Stimulated activated CD8-positive, alpha-beta memory T cell treated with anti-CD3 and anti-CD28 coated beads, Interleukin-7, amount 100 ng/mL, for 4 hours (primary cell): ENCODE results near the gene PAEP.
"Not testable (repeated sequence)": the region's sequence is repeated elsewhere in the genome, so short reads cannot be mapped to it uniquely, and the experiment has no call there.

Experiments
- DNase-seq, 2 donors: peaks; one replicate each; pipeline ENCODE4 v3.0.0-alpha.2; 2020; ENCODE audit warnings: low read depth in 2 of 2

PAEP gene

GRCh38 chr9:135561391-135562234 is at the start of gene PAEP:
PAEP (plus strand) TSS chr9:135561756.
- no peak for DNase-seq

DNA sequence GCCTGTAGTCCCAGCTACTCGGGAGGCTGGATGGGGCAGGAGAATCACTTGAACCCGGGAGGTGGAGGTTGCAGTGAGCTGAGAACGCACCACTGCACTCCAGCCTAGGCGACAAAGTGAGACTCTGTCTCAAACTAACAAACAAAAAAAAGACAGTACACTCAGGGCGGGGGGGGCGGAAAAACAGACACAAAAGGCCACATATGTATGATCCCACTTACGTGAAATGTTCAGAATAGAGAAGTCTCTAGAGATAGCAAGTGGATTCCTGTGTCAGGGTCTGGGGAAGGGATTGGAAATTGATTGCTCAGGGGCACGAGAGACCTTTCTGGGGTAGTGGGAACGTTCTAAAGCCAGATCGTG is 49.3 kb upstream of the PAEP start:
- no peak for DNase-seq

- DNase-seq: no peak
Measured at GRCh38 chr9:135512904-135513303, 48.7 kb upstream of the PAEP start.

DNA sequence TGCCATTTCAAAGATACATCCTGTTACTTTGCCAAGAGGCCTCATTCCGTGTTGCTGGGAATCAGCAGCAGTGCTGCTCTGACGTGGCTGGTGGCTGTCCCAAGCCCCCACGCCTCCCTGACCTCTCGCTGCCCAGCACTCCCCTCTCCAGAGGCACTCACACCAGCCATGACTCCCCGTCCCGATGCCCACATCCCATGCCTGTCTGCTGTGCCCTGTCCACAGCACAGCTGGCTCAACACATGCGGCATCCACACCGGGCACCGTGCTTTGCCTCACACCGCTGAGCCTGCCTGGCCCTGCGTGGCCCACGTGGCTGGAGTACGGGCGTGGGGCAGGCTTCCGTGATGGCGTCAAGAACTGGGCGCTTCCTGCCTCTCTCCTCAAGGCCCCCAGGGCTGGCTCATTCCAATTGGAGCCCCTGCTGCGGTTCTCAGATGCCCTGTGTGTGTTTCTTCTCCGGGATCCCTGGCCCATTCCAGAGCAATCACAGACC is 48.2 kb upstream of the PAEP start:
- no peak for DNase-seq

DNA sequence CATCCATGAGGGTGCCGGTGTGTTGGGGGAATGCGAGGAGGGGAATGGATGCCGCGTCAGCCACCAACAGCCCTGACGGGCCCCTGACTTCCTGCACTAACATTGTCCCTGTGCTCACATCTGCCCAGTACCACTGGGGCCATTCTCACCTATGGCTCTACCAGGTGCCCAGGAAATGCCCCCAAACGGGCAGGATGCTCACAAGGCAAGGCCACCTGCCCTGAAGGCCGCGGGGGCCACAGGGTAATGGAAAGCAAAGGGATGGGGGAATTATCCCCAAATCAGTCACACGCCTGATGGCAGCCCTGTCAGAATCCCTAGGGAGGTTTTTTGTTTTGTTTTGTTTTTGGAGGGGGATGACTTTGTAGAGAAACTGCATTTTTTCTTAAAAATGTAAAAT is 47.6 kb upstream of the PAEP start:
- not testable (repeated sequence) for DNase-seq

DNA sequence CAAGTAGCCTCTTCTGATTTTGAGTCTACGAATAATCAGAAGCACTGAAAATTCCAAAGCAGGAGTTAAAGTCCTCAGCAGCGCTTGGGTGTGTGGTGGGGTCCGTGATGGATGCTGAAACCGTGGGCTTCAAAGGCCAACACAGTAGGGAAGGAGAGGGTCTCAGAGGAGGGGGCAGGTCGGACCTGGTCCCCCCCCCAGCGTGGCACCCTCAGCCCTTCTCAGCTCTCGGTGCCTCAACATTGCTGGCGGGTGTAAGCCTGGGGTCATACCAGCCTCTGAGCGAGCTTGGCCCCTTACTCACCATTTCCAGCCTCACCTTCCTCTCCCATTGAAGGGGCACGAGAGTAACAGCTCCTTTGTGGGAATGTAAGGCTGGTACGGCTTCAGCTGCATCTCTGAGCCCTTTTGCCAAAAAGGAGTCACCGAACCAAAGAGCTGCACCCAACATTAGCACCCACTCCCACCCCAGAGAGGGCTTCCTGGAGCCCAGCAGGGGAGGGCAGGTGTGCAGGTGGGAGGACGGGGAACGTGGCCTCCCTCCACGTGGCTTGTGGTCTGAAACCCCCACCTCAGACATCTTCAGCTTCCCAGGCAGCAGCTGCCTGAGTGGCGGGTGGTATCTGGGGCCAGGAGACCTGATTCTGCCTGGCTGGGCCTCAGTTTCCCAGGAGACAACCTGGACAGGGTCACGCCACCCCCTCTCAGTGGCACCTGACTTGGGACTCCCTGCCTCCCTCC is 47.0 kb upstream of the PAEP start:
- no peak for DNase-seq

GRCh38 chr9:135515083-135515951 is 46.2 kb upstream of the PAEP start:
- no peak for DNase-seq

DNA sequence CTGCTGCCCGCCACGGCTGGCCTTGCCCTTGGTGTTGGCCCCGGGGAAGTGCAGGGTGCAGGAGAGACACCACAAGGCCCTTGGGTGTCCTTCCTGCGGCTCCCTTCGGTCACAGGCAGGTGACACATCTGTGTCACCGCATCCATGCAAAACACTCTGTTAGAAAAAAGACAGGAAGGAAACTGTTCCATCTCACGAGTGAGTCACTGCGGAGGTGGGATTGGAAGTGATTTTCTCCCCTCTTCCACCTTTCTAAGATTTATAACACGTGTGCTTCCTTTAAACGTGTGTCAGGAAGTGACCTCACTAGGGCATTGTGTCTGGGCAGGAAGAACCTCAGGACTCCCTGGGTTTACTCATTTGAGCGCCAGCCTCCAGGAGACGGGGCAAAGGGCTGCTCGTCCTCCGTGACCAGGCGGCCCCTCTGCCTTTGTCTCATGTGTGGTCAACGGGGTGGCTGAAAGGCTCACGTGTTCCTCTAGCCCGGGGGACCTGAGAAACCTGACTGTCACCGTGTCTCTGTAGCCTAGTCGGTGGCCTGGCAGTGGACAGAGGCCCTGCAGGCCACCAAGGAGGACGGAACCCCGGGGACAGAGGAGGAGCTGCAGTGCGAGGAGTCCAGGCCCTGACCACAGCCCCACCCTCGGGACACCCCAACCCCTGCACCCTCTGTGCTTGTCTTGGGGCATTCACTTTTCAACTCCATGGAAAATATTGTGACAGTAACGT is 45.3 kb upstream of the PAEP start:
- DNase-seq: no peak

GRCh38 chr9:135517407-135517822 is 44.1 kb upstream of the PAEP start:
- no peak for DNase-seq

- DNase-seq: no peak
Measured at GRCh38 chr9:135519179-135519971, 42.2 kb upstream of the PAEP start.

DNA sequence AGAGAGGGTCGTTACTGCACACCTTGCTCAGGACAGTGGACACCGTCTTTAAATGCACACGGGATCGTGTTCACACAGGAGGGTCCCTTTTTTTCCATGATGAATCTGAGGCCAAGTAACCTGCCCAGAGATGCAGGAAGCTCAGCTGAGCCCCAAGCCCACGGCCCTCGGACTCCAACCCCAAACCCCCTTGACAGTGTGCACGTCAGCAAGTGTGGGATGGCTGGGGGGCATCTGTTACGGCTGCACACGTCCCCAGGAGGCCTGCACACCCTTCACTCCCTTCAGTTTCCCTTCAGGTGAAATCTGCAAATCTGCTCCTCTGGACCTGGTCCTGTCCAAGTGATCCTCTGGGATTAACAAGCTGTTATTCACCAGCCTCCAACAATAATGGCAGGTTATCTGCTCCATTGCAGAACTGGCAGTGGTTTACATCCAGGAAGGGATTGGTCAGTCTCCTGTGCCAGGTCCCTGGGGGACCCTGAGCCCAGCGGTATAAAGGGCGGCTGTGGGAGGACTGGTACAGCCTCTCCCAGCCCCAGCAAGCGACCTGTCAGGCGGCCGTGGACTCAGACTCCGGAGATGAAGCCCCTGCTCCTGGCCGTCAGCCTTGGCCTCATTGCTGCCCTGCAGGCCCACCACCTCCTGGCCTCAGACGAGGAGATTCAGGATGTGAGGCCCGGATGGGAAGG is 40.5 kb upstream of the PAEP start, which contains the start of gene LCN1:
TSS of gene LCN1 (plus strand) at position 525 of the 692 bp plus-strand sequence. CDS start at position 583, 58 bp downstream.
- DNase-seq: no peak

- no peak for DNase-seq
Measured at GRCh38 chr9:135521608-135522095, 39.9 kb upstream of the PAEP start.

DNA sequence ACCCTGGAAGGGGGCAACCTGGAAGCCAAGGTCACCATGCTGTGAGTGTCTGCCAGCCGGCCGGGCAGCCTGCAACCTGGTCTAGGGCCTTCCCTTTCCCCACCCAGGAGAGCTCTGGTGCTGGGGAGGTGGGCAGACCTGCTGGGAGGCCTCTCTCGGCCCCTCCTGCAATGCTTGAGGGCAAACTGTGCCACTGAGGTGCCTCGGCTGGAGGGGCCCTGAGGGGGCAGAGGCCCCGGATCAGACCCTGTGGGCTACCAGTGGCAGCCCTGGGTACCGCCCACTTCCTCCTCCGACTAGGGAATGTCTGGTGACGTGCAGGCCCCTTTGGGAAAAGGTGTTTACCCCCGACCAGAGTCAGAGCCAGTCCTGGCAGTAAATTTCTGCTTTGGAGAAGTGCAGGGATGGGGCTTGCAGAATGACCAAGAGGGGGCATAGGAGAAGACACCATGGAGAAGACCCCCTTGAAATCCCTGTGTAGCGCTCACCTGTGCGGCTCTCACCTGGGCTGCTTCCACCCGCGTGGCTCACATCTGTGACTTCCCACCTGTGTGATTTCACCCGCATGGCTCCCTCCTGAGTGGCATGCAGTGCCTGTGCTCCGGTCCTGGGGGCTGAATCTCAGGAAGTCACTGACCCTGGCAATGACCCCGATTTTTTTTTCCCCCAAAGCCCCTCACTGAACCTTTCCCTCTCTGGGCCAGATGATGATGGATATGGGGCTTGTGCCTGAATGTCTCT is 39.2 kb upstream of the PAEP start:
- no peak for DNase-seq

GRCh38 chr9:135522931-135523330 is 38.6 kb upstream of the PAEP start:
- DNase-seq: no peak

DNA sequence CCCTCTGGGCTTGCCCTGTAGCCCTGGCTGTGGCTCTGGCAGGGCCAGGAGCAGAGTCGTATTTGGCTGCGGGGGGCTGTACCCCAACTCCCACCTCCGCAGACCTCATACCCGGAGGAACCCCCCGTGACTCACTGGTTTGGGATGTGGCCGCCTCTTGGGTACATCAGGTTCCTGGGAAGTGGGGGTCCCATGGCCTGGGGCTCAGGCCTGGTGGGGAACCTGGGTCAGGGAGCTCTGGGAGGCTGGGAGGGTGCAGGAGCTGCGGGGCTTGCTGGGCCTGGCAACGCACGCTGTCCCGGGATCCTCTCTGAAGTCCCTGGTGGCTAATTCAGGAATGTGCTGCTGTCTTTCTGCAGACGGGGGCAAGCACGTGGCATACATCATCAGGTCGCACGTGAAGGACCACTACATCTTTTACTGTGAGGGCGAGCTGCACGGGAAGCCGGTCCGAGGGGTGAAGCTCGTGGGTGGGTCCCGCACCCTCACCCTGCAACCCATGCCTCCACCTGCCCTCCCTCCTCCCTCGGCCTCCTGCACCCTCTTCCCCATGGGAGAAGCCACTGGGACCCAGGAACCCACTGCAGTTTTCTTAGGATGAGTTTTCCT is 37.9 kb upstream of the PAEP start:
- no peak for DNase-seq

DNA sequence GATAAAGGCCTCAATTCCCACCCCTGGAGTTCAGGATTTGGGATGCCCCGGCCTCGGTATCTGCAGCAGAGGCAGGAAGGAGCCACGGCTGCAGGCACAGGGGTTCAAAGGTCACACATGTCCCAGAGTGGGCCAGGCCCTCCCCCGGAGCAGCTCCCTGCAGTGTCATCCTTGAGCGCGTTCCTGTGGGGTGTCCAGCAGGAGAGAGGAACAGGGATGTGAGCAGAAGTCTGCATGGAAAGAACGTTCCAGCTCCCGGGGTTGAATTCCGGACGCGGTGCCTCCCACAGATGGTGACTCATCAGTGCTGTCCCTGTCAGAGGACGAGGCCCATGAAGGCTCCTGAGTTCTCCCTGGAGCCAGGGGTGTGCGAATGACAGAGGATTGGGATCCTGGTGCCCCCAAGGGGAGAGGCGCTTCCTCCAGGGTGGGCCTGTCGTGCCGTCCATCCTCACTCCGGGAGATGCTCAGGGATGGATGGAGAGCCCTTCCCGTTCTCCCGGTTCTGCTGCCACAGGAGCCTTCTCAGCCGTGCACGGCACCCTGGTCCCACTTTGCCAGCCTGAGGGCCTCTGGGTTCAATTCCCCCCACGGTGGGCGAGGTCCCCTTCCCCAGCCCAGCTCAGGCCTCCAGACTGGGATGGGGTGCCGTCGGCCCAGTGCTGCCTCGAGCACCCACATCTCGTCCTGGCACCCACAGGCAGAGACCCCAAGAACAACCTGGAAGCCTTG is 37.3 kb upstream of the PAEP start:
- DNase-seq: no peak

DNA sequence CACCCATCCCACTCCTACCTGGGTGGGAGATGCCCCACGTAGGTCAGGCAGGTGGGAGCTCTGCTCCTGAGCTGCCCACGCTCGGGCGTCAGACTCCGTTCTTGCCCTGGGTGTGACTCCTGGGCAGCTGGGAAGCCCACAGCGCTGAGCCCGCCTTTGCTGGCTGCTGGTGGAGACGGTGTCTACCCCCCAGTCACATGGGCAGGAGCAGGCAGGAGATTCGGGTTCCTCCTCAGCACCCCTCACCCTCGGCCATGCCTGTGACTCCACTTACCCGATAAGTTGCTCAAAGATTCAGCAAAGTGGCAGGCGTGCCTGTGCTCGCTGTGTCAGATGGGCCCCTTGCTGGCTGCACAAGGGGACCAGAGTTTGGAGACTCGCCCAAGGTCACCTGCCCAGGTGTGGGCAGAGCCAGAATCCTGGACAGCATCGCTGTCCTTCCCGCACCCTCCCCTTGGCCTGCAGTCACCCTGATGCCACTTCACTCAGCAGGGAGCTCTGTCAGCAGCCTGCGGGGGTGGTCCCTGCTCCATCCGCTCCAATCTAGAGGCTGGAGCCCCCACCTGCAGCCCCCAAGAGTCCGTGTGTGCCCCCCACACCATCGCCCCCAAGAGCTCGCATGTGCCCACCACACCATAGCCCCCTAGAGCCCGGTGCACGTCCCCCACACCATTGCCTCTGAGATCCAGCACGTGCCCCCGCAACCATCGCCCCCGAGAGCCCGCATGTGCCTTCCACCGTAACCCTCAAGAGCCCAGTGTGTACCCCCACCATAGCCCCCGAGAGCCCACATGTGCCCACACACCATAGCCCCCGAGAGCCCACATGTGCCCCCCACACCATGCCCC is 36.1 kb upstream of the PAEP start:
- DNase-seq: no peak
